Sigmoid colon (tissue), 4 donors: ENCODE measurements around the gene HDAC2.

Experiments
- CTCF ChIP-seq, 4 experiments: fragments of 450-650 bp in 3 of 4; fragments of 200-600 bp in 1 of 4; IDR thresholded peaks; one replicate each; pipeline ENCODE4 v1.5.1; 2016 to 2019; ENCODE audit warnings: antibody characterized with exemption in 4 of 4, mild to moderate bottlenecking in 3 of 4, moderate library complexity in 2 of 4
- POLR2A ChIP-seq, 2 donors: fragments of 450-650 bp; IDR thresholded peaks; one replicate each; pipeline ENCODE4 v1.6.1; 2016; ENCODE audit warnings: antibody characterized with exemption in 2 of 2, mild to moderate bottlenecking in 2 of 2, moderate library complexity in 2 of 2
- POLR2AphosphoS5 ChIP-seq, 4 donors: sonication (generic); formaldehyde crosslinking; IDR thresholded peaks; one replicate each; pipeline ENCODE4 v1.6.1; 2017; ENCODE audit warnings: antibody characterized with exemption in 4 of 4

DNA sequence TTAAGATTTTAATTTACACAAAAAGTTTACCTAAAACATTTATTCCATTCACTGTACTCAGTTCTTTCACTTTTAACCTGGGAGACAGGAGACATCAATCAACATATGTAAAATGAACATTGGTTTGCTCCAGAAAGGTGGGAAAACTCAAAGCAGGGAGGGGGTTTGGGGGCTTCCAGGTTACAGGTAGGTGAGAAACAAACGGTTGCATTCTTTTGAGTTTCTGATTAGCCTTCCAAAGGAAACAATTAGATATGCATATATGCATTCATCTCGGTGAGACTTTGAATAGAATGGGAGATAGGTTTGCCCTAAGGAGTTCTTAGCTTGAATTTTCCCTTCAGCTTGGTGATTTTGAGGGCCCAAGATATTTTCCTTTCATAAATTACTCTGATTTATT is 38.2 kb upstream of the HDAC2 start:
- TF ChIP-seq CTCF (IDR thresholded peaks at IDR 0.05) (no peak), POLR2A (IDR thresholded peaks at IDR 0.05) (no peak), POLR2AphosphoS5 (IDR thresholded peaks at IDR 0.05) (no peak)
